HUES6 (cell line): ENCODE results near the gene PCDHB13.
A peak's percentile ranks its signal among the peaks of the same experiment; 100 is the strongest.
"Not testable (repeated sequence)": the region's sequence is repeated elsewhere in the genome, so short reads cannot be mapped to it uniquely, and the experiment has no call there.

Source experiments
- H3K27ac ChIP-seq: 2 replicates; pipeline ENCODE4 v1.7.0; 2013; ENCODE audit warnings: low read depth, mild to moderate bottlenecking, low read length, inconsistent platforms
- H3K27me3 ChIP-seq: 2 replicates; pipeline ENCODE4 v1.6.1; 2013; ENCODE audit warnings: low read length; ENCODE audit not compliant: control insufficient read depth, insufficient read depth
- H3K36me3 ChIP-seq: 2 replicates; pipeline ENCODE4 v1.6.1; 2013; ENCODE audit warnings: low read length; ENCODE audit not compliant: control insufficient read depth, insufficient read depth
- H3K4me1 ChIP-seq: 2 replicates; pipeline ENCODE4 v1.6.1; 2013; ENCODE audit warnings: low read length; ENCODE audit not compliant: control insufficient read depth, insufficient read depth
- H3K4me3 ChIP-seq: 2 replicates; pipeline ENCODE4 v1.5.1; 2013; ENCODE audit warnings: low read depth, low read length
- H3K9ac ChIP-seq: one replicate; pipeline ENCODE4 v1.6.1; 2013; ENCODE audit warnings: mild to moderate bottlenecking, low read length
- H3K9me3 ChIP-seq: 2 replicates; pipeline ENCODE4 v1.6.1; 2013; ENCODE audit warnings: low read depth, low read length; ENCODE audit not compliant: control insufficient read depth, insufficient read depth

The PCDHB13 gene

GRCh38 chr5:141186897-141187512 lies 26.7 kb upstream of the PCDHB13 start, which contains the start of gene PCDHB9:
PCDHB9 (plus strand) TSS chr5:141187161; CDS start chr5:141187319, 158 bp downstream.
- Histone ChIP-seq H3K4me3 (no peak within 1 kb of the TSS), H3K27me3 (no peaks in the 10 kb centered on the region; the same call in 1 of the 2 replicates), H3K27ac (no peak within 1 kb of the TSS), H3K9ac (no peak within 1 kb of the TSS), H3K4me1 (no peaks in the 10 kb centered on the region), H3K9me3 (peaks cover 4% of the 10 kb centered on the region; the same call in 1 of the 2 replicates), H3K36me3 (no peaks in the 10 kb centered on the region)

- not testable (repeated sequence) for H3K36me3 ChIP-seq, H3K4me3 ChIP-seq, H3K9ac ChIP-seq
Observed at GRCh38 chr5:141188682-141189081, 25.0 kb upstream of the PCDHB13 start.

GRCh38 chr5:141189131-141189530 lies 24.6 kb upstream of the PCDHB13 start:
- not testable (repeated sequence) for H3K9me3 ChIP-seq, H3K4me3 ChIP-seq, H3K9ac ChIP-seq, H3K27ac ChIP-seq, H3K36me3 ChIP-seq, H3K4me1 ChIP-seq, H3K27me3 ChIP-seq

More at GRCh38 chr5:141188682-141189081, 25.0 kb upstream of the PCDHB13 start:
- not testable (repeated sequence) for H3K9me3 ChIP-seq, H3K27me3 ChIP-seq, H3K27ac ChIP-seq, H3K4me1 ChIP-seq

- Histone ChIP-seq H3K9ac (no peak within 1 kb of the TSS), H3K27me3 (peaks cover 9% of the 10 kb centered on the region; the same call in 1 of the 2 replicates), H3K36me3 (no peaks in the 10 kb centered on the region), H3K4me3 (peak within 1 kb of the TSS; percentile 32; the same call in 1 of the 2 replicates), H3K9me3 (0 out of 2 replicates have a peak, but pooled peaks cover 8% of the 10 kb centered on the region), H3K4me1 (no peaks in the 10 kb centered on the region), H3K27ac (no peak within 1 kb of the TSS)
Observed at GRCh38 chr5:141192110-141192725, 21.5 kb upstream of the PCDHB13 start, which contains the start of gene PCDHB10. PCDHB10 (plus strand) TSS chr5:141192353; CDS start chr5:141192553, 200 bp downstream.

- H3K4me1 ChIP-seq, H3K9ac ChIP-seq, H3K9me3 ChIP-seq, H3K4me3 ChIP-seq, H3K27me3 ChIP-seq, H3K27ac ChIP-seq, H3K36me3 ChIP-seq: not testable (repeated sequence)
Observed at GRCh38 chr5:141194332-141194731, 19.4 kb upstream of the PCDHB13 start.

GRCh38 chr5:141196363-141196762 lies 17.4 kb upstream of the PCDHB13 start:
- H3K4me1 ChIP-seq: no peaks in the 10 kb centered on the region
- no peak overlapping the region for H3K4me3 ChIP-seq

GRCh38 chr5:141199359-141200235 lies 14.1 kb upstream of the PCDHB13 start, which contains the start of gene PCDHB11:
PCDHB11 (plus strand) TSS chr5:141199627; CDS start chr5:141199775, 148 bp downstream.
- Histone ChIP-seq H3K36me3 (no peaks in the 10 kb centered on the region), H3K9ac (no peak within 1 kb of the TSS), H3K9me3 (0 out of 2 replicates have a peak, but pooled peaks cover 13% of the 10 kb centered on the region), H3K4me3 (no peak within 1 kb of the TSS), H3K27me3 (peaks cover 3% of the 10 kb centered on the region; the same call in 1 of the 2 replicates), H3K4me1 (no peaks in the 10 kb centered on the region), H3K27ac (no peak within 1 kb of the TSS)

More at GRCh38 chr5:141196363-141196762, 17.4 kb upstream of the PCDHB13 start:
- no peak overlapping the region for H3K27ac ChIP-seq
- no peak overlapping the region for H3K9ac ChIP-seq
- H3K9me3 ChIP-seq: 0 out of 2 replicates have a peak, but pooled peaks cover 13% of the 10 kb centered on the region
- H3K27me3 ChIP-seq: peaks cover 9% of the 10 kb centered on the region; the same call in 1 of the 2 replicates
- H3K36me3 ChIP-seq: no peaks in the 10 kb centered on the region

- H3K27ac ChIP-seq, H3K4me3 ChIP-seq, H3K9me3 ChIP-seq, H3K9ac ChIP-seq, H3K27me3 ChIP-seq, H3K36me3 ChIP-seq, H3K4me1 ChIP-seq: not testable (repeated sequence)
Observed at GRCh38 chr5:141201126-141201525, 12.6 kb upstream of the PCDHB13 start.

- not testable (repeated sequence) for H3K27me3 ChIP-seq, H3K9me3 ChIP-seq, H3K36me3 ChIP-seq, H3K4me1 ChIP-seq, H3K27ac ChIP-seq, H3K9ac ChIP-seq, H3K4me3 ChIP-seq
Observed at GRCh38 chr5:141201646-141202045, 12.1 kb upstream of the PCDHB13 start.

GRCh38 chr5:141208478-141208877 lies 5.2 kb upstream of the PCDHB13 start, which contains the start of gene PCDHB12:
PCDHB12 (plus strand) TSS chr5:141208719; CDS start chr5:141208908, 189 bp downstream.
- no peak within 1 kb of the TSS for H3K27ac ChIP-seq
- H3K36me3 ChIP-seq: no peaks in the 10 kb centered on the region
- no peaks in the 10 kb centered on the region for H3K4me1 ChIP-seq
- H3K9ac ChIP-seq: no peak within 1 kb of the TSS
- H3K9me3 ChIP-seq: no peaks in the 10 kb centered on the region
- no peak within 1 kb of the TSS for H3K4me3 ChIP-seq
- H3K27me3 ChIP-seq: no peaks in the 10 kb centered on the region; the same call in 1 of the 2 replicates
